OCI-LY3 (cell line): ENCODE results near the gene LMNTD1.

Experiments used
- CTCF ChIP-seq: fragments of 200-600, 300-600 bp; sonication (generic); IDR thresholded peaks from 2 replicates; pipeline ENCODE4 v1.5.1; 2014; ENCODE audit warnings: antibody characterized with exemption, low read length, low read depth
- EZH2phosphoT487 ChIP-seq: fragments of 200-600 bp; shearing (Covaris generic); IDR thresholded peaks from 2 replicates; pipeline ENCODE4 v1.6.1; 2018; ENCODE audit warnings: antibody characterized with exemption, mixed run types, low read depth

GRCh38 chr12:25469368-25469767, 83.7 kb downstream of the LMNTD1 start:
- TF ChIP-seq CTCF, result no peak
- no peak for TF ChIP-seq EZH2phosphoT487
